Measurements from ENCODE around the gene UBE2QL1.

The UBE2QL1 gene

DNA sequence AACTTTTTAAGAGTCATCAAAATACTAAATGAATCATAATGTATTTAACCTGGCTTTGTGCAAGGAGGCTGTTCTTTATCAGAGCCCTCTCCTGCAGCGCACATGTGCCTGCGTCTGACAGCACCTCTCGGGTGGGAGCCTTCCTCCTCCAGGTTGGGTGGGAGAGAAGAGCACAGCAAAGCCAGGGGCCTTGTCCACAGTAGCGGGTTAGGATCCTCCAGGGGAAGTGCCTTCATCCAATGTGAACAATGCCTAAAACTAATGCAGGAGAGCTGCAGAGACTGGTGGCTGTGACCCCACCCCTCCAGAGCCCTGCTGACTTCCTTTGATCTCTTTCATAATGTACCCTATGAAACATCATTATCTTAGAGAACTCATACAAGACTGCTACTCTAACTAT, 10.2 kb downstream of the UBE2QL1 start:
- FAIRE-seq, result no peak
- no peak for DNase-seq (ENCODE audit: insufficient read length)
- no peak for TF ChIP-seq TAF1 (IDR thresholded peaks at IDR 0.05; ENCODE audit: borderline replicate concordance, low read depth, low read length)
- no peak for TF ChIP-seq POLR2AphosphoS5 (IDR thresholded peaks at IDR 0.05; ENCODE audit: low read depth, low read length)
- no peak for TF ChIP-seq POLR2A (IDR thresholded peaks at IDR 0.05; ENCODE audit: low read depth, low read length)

DNA sequence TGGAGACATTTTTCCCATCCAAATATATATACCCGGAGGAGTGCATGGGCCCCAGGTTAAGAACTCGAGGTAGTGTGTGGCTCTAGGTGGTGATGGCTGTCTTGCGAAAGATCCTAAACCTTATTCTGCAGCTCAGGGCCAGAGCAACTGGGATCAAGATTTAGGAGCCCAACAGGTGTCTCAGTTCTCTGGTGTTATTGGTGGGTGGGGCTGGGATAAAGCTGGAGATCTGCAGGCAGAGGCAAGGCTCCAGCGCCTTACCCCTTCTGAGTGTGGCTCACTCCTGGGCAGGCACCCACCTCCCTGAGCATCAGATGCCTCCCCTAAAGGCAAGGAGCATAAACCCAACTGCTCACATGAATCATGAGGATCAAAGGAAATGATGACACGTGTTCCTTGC, 11.2 kb downstream of the UBE2QL1 start:
- DNase-seq (ENCODE audit: insufficient read length) (no peak), FAIRE-seq (no peak)
- no peak for TF ChIP-seq POLR2A (IDR thresholded peaks at IDR 0.05; ENCODE audit: low read depth, low read length)
- no peak for TF ChIP-seq TAF1 (IDR thresholded peaks at IDR 0.05; ENCODE audit: borderline replicate concordance, low read depth, low read length)
- TF ChIP-seq POLR2AphosphoS5 (IDR thresholded peaks at IDR 0.05; ENCODE audit: low read depth, low read length), result no peak

DNA sequence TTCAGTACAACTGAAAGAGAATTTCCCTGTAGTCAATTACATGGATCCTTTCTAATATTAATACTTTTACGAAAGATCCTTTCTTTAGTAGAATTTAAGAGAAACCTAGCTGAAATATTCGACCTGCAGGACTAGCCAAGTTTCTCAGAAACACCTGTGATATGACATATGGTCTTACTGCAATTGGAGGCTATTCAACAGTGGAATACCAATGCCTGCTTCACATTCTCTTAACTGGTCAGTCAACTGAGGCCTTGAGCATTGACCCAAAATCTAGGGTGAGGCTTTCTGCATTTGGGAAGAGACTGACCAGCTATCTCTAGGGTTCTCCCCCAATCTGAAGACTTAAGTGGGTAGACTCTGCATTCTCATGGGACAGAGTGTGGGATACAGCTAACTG, 12.3 kb downstream of the UBE2QL1 start:
- FAIRE-seq (no peak), DNase-seq (ENCODE audit: insufficient read length) (no peak)
- TF ChIP-seq POLR2AphosphoS5 (IDR thresholded peaks at IDR 0.05; ENCODE audit: low read depth, low read length) (no peak), POLR2A (IDR thresholded peaks at IDR 0.05; ENCODE audit: low read depth, low read length) (no peak), TAF1 (IDR thresholded peaks at IDR 0.05; ENCODE audit: borderline replicate concordance, low read depth, low read length) (no peak)

DNA sequence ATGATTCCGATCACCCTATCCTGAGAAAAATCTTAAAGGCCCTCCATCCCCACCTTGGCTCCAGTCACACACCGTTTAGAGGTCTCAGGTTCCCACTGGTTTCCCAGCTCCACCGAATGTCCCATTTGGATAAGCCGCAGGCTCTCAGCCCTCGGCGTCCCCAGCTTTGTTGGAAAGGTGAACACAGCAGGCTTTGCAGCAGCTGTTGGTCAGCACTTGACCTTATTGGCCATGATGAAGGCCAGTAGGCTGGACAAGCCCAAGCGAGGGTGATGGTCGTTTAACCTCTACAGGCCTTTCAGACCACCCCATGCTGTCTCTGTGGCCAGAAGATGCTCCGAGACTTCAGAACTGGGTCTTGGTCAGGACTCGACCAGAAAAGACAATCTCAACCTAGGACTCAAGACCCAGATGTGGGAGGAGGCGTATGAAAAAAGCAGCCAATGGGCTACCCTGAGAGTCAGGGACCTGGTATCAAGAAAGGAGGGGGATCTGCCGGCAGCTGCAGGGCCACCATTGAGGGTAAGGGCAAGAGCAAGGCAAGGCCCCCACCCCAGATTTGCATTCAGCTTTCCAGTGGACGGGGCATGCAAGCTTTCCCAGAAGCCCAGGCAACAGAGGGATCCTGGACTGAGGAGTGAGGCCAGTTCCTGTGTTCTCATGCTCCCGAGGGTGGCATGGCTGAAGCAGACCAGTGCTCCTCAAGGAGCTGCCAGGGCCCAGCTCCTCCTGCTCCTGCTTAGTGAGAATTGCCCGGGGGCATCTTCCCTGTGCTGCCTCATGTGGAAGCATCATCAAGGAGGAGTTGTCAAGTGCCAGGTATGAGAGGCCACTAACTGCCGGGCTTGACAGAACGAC, 13.4 kb downstream of the UBE2QL1 start:
- TF ChIP-seq POLR2AphosphoS5 (IDR thresholded peaks at IDR 0.05; ENCODE audit: low read depth, low read length) (no peak), POLR2A (IDR thresholded peaks at IDR 0.05; ENCODE audit: low read depth, low read length) (no peak), TAF1 (IDR thresholded peaks at IDR 0.05; ENCODE audit: borderline replicate concordance, low read depth, low read length) (no peak)
- DNase-seq (ENCODE audit: insufficient read length), result no peak
- no peak for FAIRE-seq

DNA sequence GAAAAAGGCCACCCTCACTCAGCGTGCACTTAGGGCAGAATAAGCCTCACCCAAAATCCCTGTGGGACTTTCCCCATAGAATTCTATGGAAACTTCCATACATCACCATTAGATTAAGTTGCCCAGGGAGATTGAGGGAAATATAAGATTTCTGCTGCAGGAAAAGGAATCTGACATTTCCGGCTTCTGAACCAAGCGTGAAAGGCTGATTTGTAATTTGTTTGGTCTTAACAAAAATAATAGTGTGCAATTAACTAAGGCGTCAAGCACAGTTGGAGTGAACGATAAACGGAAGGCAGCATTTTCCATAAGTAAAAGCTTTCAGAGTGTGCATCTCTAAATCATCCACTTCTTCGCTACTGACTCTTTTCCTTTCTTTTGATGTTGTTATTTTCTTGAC, 14.0 kb downstream of the UBE2QL1 start:
- TF ChIP-seq POLR2A (IDR thresholded peaks at IDR 0.05; ENCODE audit: low read depth, low read length), result no peak
- no peak for TF ChIP-seq POLR2AphosphoS5 (IDR thresholded peaks at IDR 0.05; ENCODE audit: low read depth, low read length)
- no peak for TF ChIP-seq TAF1 (IDR thresholded peaks at IDR 0.05; ENCODE audit: borderline replicate concordance, low read depth, low read length)
- no peak for FAIRE-seq
- no peak for DNase-seq (ENCODE audit: insufficient read length)

DNA sequence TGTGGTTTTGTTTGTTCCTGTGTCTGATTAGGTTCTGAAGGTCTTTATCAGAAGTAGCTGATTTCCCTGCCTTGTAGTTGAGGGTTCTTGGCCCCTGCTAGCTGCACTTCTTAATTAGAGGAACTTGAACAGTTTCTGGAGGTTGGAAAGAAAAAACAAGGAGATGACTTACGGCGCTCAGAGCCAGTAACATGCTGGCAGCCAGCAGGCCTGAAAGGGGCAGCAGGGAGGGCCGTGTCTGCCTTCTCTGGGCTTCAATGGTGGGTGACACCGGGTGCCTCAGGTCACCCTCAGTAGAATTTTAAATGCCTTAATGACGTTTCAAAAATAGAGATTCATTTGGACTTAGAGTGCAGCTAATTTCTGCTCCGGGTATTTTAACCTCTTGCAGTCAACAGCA, 15.8 kb downstream of the UBE2QL1 start:
- DNase-seq (ENCODE audit: insufficient read length) (no peak), FAIRE-seq (no peak)
- TF ChIP-seq POLR2AphosphoS5 (IDR thresholded peaks at IDR 0.05; ENCODE audit: low read depth, low read length) (no peak), TAF1 (IDR thresholded peaks at IDR 0.05; ENCODE audit: borderline replicate concordance, low read depth, low read length) (no peak), POLR2A (IDR thresholded peaks at IDR 0.05; ENCODE audit: low read depth, low read length) (no peak)

DNA sequence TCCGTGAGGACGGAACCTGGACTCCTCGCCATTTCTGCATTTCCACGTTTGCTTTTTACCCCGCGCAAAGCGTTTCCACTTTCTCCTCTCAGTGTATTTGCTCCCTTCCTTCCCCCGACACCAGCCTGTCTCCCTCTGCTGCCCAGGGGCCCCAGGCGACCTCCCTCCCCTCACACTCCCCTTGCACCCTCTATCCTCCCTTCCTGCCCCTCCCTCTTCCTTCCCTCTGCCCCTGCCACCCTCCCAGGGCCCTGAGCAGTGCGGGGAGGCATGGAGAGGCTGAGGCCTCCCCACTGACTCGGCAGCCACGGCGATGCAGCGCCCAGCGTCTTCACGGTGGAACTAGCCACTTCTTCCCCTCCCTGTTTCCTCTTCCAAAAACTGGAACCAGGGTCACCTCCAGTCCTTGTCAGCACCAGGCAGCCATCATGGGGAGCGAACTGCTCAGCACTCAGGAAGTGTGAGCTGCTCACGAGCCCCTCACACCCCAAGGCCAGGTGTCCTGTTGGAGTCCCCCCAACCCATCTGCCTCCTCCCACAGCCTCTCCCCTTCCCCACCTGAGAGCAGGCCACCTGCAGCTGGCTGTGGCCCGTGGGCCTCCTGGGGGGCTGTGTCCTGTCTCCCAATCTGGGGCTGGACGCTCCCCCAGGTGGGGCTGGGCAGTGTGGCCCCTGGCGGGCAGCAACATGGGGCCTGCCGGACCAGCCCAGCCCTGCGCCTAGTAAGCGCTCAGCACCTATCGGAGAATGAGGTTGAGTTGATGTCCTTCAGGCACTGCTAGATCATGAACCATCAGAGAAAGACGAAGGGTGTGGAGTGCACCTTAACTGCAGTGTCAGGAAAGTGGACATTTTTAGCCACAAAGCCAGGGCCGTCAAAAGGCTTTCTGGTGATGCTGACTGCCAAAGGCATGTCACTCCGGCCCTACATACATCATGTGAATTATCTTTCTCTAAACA, 17.5 kb downstream of the UBE2QL1 start:
- no peak for TF ChIP-seq POLR2AphosphoS5 (IDR thresholded peaks at IDR 0.05; ENCODE audit: low read depth, low read length)
- no peak for TF ChIP-seq POLR2A (IDR thresholded peaks at IDR 0.05; ENCODE audit: low read depth, low read length)
- TF ChIP-seq TAF1 (IDR thresholded peaks at IDR 0.05; ENCODE audit: borderline replicate concordance, low read depth, low read length), result no peak
- no peak for FAIRE-seq

DNA sequence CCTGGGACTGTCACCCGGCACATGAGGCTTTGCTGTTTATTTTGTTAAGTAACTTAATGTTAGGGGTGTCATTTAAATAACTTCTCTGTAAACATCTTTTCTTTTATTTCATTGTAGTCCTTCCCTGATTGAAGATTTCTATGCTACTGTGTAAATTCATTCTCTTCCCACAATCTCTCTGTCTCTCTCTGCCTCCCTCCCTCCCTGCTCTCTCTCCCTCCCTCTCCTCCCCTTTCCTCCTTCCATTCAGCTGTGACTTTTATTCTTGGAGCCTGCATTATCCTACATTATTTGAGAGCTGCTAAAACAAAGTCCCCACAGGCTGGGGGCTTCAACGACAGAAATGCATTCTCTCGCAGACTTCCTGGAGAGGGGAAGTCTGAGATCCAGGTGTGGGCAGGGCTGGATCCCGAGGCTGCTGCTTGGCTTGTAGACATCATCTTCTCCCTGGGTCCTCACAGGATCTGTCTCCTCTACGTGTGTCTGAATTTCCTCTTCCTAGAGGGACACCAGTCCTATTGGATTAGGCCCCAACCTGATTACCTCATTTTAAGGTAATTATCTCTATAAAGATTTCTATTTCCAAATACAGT, 18.4 kb downstream of the UBE2QL1 start:
- TF ChIP-seq POLR2AphosphoS5 (IDR thresholded peaks at IDR 0.05; ENCODE audit: low read depth, low read length) (no peak), TAF1 (IDR thresholded peaks at IDR 0.05; ENCODE audit: borderline replicate concordance, low read depth, low read length) (no peak), POLR2A (IDR thresholded peaks at IDR 0.05; ENCODE audit: low read depth, low read length) (no peak)
- FAIRE-seq (no peak), DNase-seq (ENCODE audit: insufficient read length) (no peak)

More for the DNA sequence above, 17.5 kb downstream of the UBE2QL1 start:
- DNase-seq (ENCODE audit: insufficient read length), result no peak

DNA sequence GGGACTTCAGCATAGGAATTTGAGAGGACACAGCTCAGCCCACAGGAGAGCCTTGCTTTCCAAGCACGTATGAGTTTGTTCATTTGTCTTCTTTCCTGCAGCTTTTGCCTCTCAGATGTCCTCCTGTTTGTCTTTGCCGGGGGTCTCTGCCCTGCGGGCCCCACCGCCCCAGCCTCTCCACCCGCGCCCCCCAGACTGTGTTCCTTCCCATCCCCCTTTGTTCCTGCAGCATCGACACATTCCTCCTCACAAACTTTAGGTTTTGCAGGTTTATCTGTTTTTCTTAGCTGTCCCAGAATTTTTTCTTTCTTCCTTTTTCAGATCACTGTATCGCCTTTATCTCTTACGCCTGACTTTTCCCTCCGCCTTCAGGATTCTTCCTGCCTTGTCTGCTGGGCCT, 18.9 kb downstream of the UBE2QL1 start:
- no peak for FAIRE-seq
- TF ChIP-seq POLR2AphosphoS5 (IDR thresholded peaks at IDR 0.05; ENCODE audit: low read depth, low read length) (no peak), TAF1 (IDR thresholded peaks at IDR 0.05; ENCODE audit: borderline replicate concordance, low read depth, low read length) (no peak), POLR2A (IDR thresholded peaks at IDR 0.05; ENCODE audit: low read depth, low read length) (no peak)
- no peak for DNase-seq (ENCODE audit: insufficient read length)

DNA sequence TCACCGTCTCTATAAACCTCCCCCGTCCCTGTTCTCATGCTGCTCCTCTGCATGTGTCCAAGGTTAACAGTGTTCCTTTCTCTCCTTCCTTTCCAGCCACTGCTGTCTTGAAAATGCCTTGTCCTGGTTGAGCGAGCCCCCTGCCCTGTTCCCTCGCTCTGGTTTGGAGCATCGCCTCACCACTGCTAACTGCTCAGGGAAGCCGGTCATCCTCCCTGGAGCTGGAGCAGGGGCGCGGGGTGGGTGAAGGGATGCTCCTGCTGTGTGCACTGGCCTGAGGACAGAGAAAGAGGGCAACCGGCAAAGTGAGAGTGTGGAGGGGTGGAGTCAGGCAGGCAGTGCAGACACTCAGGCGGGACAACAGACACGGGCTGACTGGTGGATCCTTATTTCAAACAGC, 19.4 kb downstream of the UBE2QL1 start:
- FAIRE-seq, result no peak
- TF ChIP-seq POLR2AphosphoS5 (IDR thresholded peaks at IDR 0.05; ENCODE audit: low read depth, low read length) (no peak), POLR2A (IDR thresholded peaks at IDR 0.05; ENCODE audit: low read depth, low read length) (no peak), TAF1 (IDR thresholded peaks at IDR 0.05; ENCODE audit: borderline replicate concordance, low read depth, low read length) (no peak)
- DNase-seq (ENCODE audit: insufficient read length), result no peak

DNA sequence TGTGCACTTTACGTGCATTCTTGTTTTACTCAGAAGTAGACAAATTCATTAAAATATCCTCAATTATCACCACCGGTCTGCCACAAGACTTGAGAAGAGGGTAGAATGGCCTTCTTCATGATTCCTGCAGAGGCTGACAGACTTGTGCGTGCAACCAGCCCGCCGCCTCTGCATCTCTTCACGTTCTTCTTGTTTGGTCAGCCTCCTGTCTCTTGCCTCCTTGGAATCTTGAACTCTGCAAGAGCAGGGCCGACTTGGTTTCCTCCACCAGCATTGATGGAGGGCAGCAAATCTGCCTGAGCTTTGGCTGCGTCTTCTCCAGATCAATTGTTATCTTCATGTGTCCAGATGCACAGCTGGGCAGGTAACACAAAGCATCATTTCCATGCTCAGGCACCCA, 20.2 kb downstream of the UBE2QL1 start:
- FAIRE-seq (no peak), DNase-seq (ENCODE audit: insufficient read length) (no peak)
- TF ChIP-seq POLR2AphosphoS5 (IDR thresholded peaks at IDR 0.05; ENCODE audit: low read depth, low read length), result no peak
- no peak for TF ChIP-seq POLR2A (IDR thresholded peaks at IDR 0.05; ENCODE audit: low read depth, low read length)
- TF ChIP-seq TAF1 (IDR thresholded peaks at IDR 0.05; ENCODE audit: borderline replicate concordance, low read depth, low read length), result no peak
